H9 (cell line): ENCODE results near the gene MISP3. TPM values are rescaled to one million over a fixed set of nuclear protein-coding genes. Genes with fewer than 3 reads are reported as not detected.

ENCODE experiments used
- DNase-seq: peaks from one replicate; pipeline ENCODE4 v3.0.0-alpha.2; 2017
- H2AFZ ChIP-seq: one replicate; pipeline ENCODE4 v1.6.1; 2013; ENCODE audit warnings: mild to moderate bottlenecking, low read length, control low read depth, moderate library complexity
- H2AK5ac ChIP-seq: 2 replicates; pipeline ENCODE4 v1.6.1; 2013; ENCODE audit warnings: low read length, control low read depth, mixed read lengths; ENCODE audit not compliant: insufficient read length
- H2BK120ac ChIP-seq: one replicate; pipeline ENCODE4 v1.6.1; 2013; ENCODE audit warnings: low read depth, mild to moderate bottlenecking, low read length, control low read depth, inconsistent platforms; ENCODE audit not compliant: poor library complexity, severe bottlenecking
- H2BK12ac ChIP-seq: 2 replicates; pipeline ENCODE4 v1.6.1; 2013; ENCODE audit warnings: low read length, control low read depth, mixed read lengths, low read depth; ENCODE audit not compliant: insufficient read length
- H2BK15ac ChIP-seq: 2 replicates; pipeline ENCODE4 v1.6.1; 2013; ENCODE audit warnings: low read depth, low read length, control low read depth
- H2BK20ac ChIP-seq: one replicate; pipeline ENCODE4 v1.6.1; 2013; ENCODE audit warnings: low read depth, mild to moderate bottlenecking, low read length, control low read depth, inconsistent platforms; ENCODE audit not compliant: poor library complexity, severe bottlenecking
- H2BK5ac ChIP-seq: 2 replicates; pipeline ENCODE4 v1.6.1; 2013; ENCODE audit warnings: low read length, control low read depth, mixed read lengths; ENCODE audit not compliant: insufficient read length
- H3K14ac ChIP-seq: 2 replicates; pipeline ENCODE4 v1.6.1; 2013; ENCODE audit warnings: low read length, control low read depth; ENCODE audit not compliant: insufficient read depth
- H3K18ac ChIP-seq: 2 replicates; pipeline ENCODE4 v1.6.1; 2013; ENCODE audit warnings: low read depth, mild to moderate bottlenecking, mixed read lengths, low read length, control low read depth; ENCODE audit not compliant: insufficient read length
- H3K23ac ChIP-seq: 2 replicates; pipeline ENCODE4 v1.6.1; 2013; ENCODE audit warnings: low read length, control low read depth, mixed read lengths, low read depth; ENCODE audit not compliant: insufficient read length
- H3K23me2 ChIP-seq: 2 replicates; pipeline ENCODE4 v1.6.1; 2013; ENCODE audit warnings: low read depth, mild to moderate bottlenecking, mixed read lengths, low read length, control low read depth; ENCODE audit not compliant: insufficient read length, poor library complexity, severe bottlenecking
- H3K27ac ChIP-seq: 2 replicates; pipeline ENCODE4 v1.5.1; 2013; ENCODE audit warnings: low read length, control low read depth, mixed read lengths, low read depth; ENCODE audit not compliant: insufficient read length
- H3K27me3 ChIP-seq: 2 replicates; pipeline ENCODE4 v1.6.1; 2013; ENCODE audit warnings: low read length, control low read depth, inconsistent platforms; ENCODE audit not compliant: insufficient read depth
- H3K4ac ChIP-seq: 2 replicates; pipeline ENCODE4 v1.6.1; 2013; ENCODE audit warnings: low read depth, mild to moderate bottlenecking, control low read depth, inconsistent platforms, low read length, moderate library complexity
- H3K4me1 ChIP-seq: 2 replicates; pipeline ENCODE4 v1.6.1; 2013; ENCODE audit warnings: low read length, control low read depth, inconsistent platforms; ENCODE audit not compliant: insufficient read depth
- H3K4me2 ChIP-seq: 2 replicates; pipeline ENCODE4 v1.6.1; 2013; ENCODE audit warnings: low read length, control low read depth, mixed read lengths; ENCODE audit not compliant: insufficient read length, insufficient read depth
- H3K56ac ChIP-seq: 2 replicates; pipeline ENCODE4 v1.6.1; 2013; ENCODE audit warnings: low read depth, mild to moderate bottlenecking, mixed read lengths, low read length, control low read depth; ENCODE audit not compliant: insufficient read length
- H3K79me1 ChIP-seq: 2 replicates; pipeline ENCODE4 v1.6.1; 2013; ENCODE audit warnings: low read depth, mild to moderate bottlenecking, moderate library complexity, low read length, control low read depth, inconsistent platforms; ENCODE audit not compliant: insufficient read depth, poor library complexity, severe bottlenecking
- H3K79me2 ChIP-seq: 2 replicates; pipeline ENCODE4 v1.6.1; 2013; ENCODE audit warnings: low read length, control low read depth, inconsistent platforms; ENCODE audit not compliant: insufficient read depth
- H3K9ac ChIP-seq: 2 replicates; pipeline ENCODE4 v1.6.1; 2013; ENCODE audit warnings: low read length, control low read depth, mixed read lengths; ENCODE audit not compliant: insufficient read length; ENCODE audit errors: extremely low read depth
- H3K9me3 ChIP-seq: one replicate; pipeline ENCODE4 v1.6.1; 2013; ENCODE audit warnings: low read depth, low read length, inconsistent platforms; ENCODE audit not compliant: control insufficient read depth
- H3T11ph ChIP-seq: one replicate; pipeline ENCODE4 v1.6.1; 2013; ENCODE audit warnings: mild to moderate bottlenecking, low read length, control low read depth, inconsistent platforms
- H4K20me1 ChIP-seq: one replicate; pipeline ENCODE4 v1.6.1; 2013; ENCODE audit not compliant: control insufficient read depth, insufficient read length, insufficient read depth
- H4K5ac ChIP-seq: 2 replicates; pipeline ENCODE4 v1.6.1; 2013; ENCODE audit warnings: low read depth, mild to moderate bottlenecking, mixed read lengths, low read length, control low read depth; ENCODE audit not compliant: insufficient read length
- H4K8ac ChIP-seq: replicated peaks from 2 replicates; pipeline ENCODE4 v1.6.1; 2013; ENCODE audit warnings: low read length, control low read depth, mixed read lengths, low read depth; ENCODE audit not compliant: insufficient read length
- H4K91ac ChIP-seq: 2 replicates; pipeline ENCODE4 v1.6.1; 2013; ENCODE audit warnings: low read depth, mild to moderate bottlenecking, moderate library complexity, mixed read lengths, low read length, control low read depth; ENCODE audit not compliant: insufficient read length
- H3K27ac Mint-ChIP-seq, 3 experiments: 2 replicates in 2 of 3; 3 replicates in 1 of 3; pipeline ENCODE4 v1.8.0; 2020 to 2021; ENCODE audit warnings: mixed read lengths in 3 of 3, mild to moderate bottlenecking in 1 of 3, moderate library complexity in 1 of 3
- H3K27me3 Mint-ChIP-seq: 2 replicates; pipeline ENCODE4 v1.8.0; 2021; ENCODE audit warnings: low read depth, mild to moderate bottlenecking, moderate library complexity, mixed read lengths
- H3K36me3 Mint-ChIP-seq, 3 experiments: 2 replicates in 2 of 3; 3 replicates in 1 of 3; pipeline ENCODE4 v1.8.0; 2020 to 2021; ENCODE audit warnings: low read depth in 3 of 3, mixed read lengths in 3 of 3; ENCODE audit not compliant: insufficient read depth in 1 of 3
- H3K4me1 Mint-ChIP-seq, 2 experiments: 2 replicates each; pipeline ENCODE4 v1.8.0; 2020; ENCODE audit warnings: mixed read lengths in 2 of 2
- H3K4me3 Mint-ChIP-seq, 2 experiments: 2 replicates in 1 of 2; 3 replicates in 1 of 2; pipeline ENCODE4 v1.8.0; 2020 to 2021; ENCODE audit warnings: mild to moderate bottlenecking in 2 of 2, mixed read lengths in 2 of 2, moderate library complexity in 1 of 2
- H3K9me3 Mint-ChIP-seq, 2 experiments: 2 replicates in 1 of 2; 3 replicates in 1 of 2; pipeline ENCODE4 v1.8.0; 2020; ENCODE audit warnings: mild to moderate bottlenecking in 2 of 2, mixed read lengths in 2 of 2, moderate library complexity in 1 of 2
- WGBS: extraction: QIAGEN DNeasy Blood & Tissue Kit; methylation state at CpG from one replicate; pipeline ENCODE4 v1.1.7; 2013; ENCODE audit warnings: missing lambda C conversion rate, low lambda C conversion rate, mixed read lengths; ENCODE audit not compliant: insufficient read length; ENCODE audit errors: extremely low coverage; 5-methylcytosine and 5-hydroxymethylcytosine counted together
- total RNA-seq: library from RNA; stranded (reverse); gene quantifications from 2 replicates; pipeline ENCODE4 v1.2.1, GENCODE V29; 2021
- TF ChIP-seq, protein P1 (sequence below): fragments of 200-600 bp; sonication (generic); conservative IDR thresholded peaks from 3 replicates; pipeline ENCODE4 v1.8.0; 2021; ENCODE audit warnings: antibody characterized with exemption, mild to moderate bottlenecking

The MISP3 gene
- total RNA-seq, 1 experiment from 2014 or later = 0.26 TPM

- Histone ChIP-seq H3K9ac (no peak overlapping the region), H3K9me3 (no peaks in the 10 kb centered on the region), H2BK15ac (no peak overlapping the region), H3K4ac (no peak overlapping the region), H2AK5ac (no peak overlapping the region), H4K8ac (no peak overlapping the region), H3K4me1 (no peaks in the 10 kb centered on the region), H3K27ac (no peak overlapping the region), H3K4me2 (no peak overlapping the region), H3K27me3 (no peaks in the 10 kb centered on the region), H3K79me2 (no peaks in the 10 kb centered on the region), H2BK20ac (no peak overlapping the region), H3K18ac (no peak overlapping the region), H2AFZ (no peak overlapping the region), H3K23ac (no peak overlapping the region), H2BK12ac (no peak overlapping the region), H2BK5ac (no peak overlapping the region), H3K23me2 (no peaks in the 10 kb centered on the region), H3K79me1 (no peaks in the 10 kb centered on the region), H3T11ph (no peak overlapping the region), H2BK120ac (no peak overlapping the region), H4K5ac (no peak overlapping the region), H4K91ac (no peak overlapping the region), H3K56ac (no peak overlapping the region), H3K14ac (no peak overlapping the region), H4K20me1 (no peaks in the 10 kb centered on the region)
- Mint-ChIP-seq H3K36me3 (peaks cover 2 to 40% (median 17%) of the 10 kb centered on the region in 3 experiments; a peak in 5 of 7 replicates), H3K9me3 (no peaks in the 10 kb centered on the region), H3K27ac (no peak overlapping the region; a peak in 1 of 7 replicates), H3K4me3 (no peak overlapping the region), H3K4me1 (no peaks in the 10 kb centered on the region), H3K27me3 (peaks cover 2% of the 10 kb centered on the region; the same call in 1 of the 2 replicates)
- TF ChIP-seq, protein P1, sequence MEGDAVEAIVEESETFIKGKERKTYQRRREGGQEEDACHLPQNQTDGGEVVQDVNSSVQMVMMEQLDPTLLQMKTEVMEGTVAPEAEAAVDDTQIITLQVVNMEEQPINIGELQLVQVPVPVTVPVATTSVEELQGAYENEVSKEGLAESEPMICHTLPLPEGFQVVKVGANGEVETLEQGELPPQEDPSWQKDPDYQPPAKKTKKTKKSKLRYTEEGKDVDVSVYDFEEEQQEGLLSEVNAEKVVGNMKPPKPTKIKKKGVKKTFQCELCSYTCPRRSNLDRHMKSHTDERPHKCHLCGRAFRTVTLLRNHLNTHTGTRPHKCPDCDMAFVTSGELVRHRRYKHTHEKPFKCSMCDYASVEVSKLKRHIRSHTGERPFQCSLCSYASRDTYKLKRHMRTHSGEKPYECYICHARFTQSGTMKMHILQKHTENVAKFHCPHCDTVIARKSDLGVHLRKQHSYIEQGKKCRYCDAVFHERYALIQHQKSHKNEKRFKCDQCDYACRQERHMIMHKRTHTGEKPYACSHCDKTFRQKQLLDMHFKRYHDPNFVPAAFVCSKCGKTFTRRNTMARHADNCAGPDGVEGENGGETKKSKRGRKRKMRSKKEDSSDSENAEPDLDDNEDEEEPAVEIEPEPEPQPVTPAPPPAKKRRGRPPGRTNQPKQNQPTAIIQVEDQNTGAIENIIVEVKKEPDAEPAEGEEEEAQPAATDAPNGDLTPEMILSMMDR = no peak
- no peak for DNase-seq
- WGBS = no CpG with 5 or more reads among the region's 6 CpGs
Measured at GRCh38 chr19:14101003-14101545, 28.5 kb downstream of the MISP3 start.
